ENCODE results near the gene GOLGB1.
"Not testable (repeated sequence)": the region's sequence is repeated elsewhere in the genome, so short reads cannot be mapped to it uniquely, and the experiment has no call there.

GOLGB1 gene

GRCh38 chr3:121749276-121750086, at the start of gene GOLGB1:
GOLGB1 (minus strand) TSS chr3:121749741; CDS start chr3:121730971, 18,770 bp downstream.
- no peak for TF ChIP-seq ZNF274 (IDR thresholded peaks at IDR 0.05; ENCODE audit: low read depth, low read length)
- peak within 1 kb of the TSS; percentile 99 for H3K4me3 ChIP-seq (ENCODE audit: low read length)

GRCh38 chr3:121796970-121797369, 47.4 kb upstream of the GOLGB1 start:
- no peak overlapping the region for H3K4me3 ChIP-seq (ENCODE audit: low read length)
- TF ChIP-seq ZNF274 (IDR thresholded peaks at IDR 0.05; ENCODE audit: low read depth, low read length): no peak

- no peak for TF ChIP-seq ZNF274 (IDR thresholded peaks at IDR 0.05; ENCODE audit: low read depth, low read length)
- H3K4me3 ChIP-seq (ENCODE audit: low read length): no peak overlapping the region
Measured at GRCh38 chr3:121794264-121794983, 44.9 kb upstream of the GOLGB1 start.

- no peak overlapping the region for H3K4me3 ChIP-seq (ENCODE audit: low read length)
- no peak for TF ChIP-seq ZNF274 (IDR thresholded peaks at IDR 0.05; ENCODE audit: low read depth, low read length)
Measured at GRCh38 chr3:121793078-121793477, 43.5 kb upstream of the GOLGB1 start.

- no peak for TF ChIP-seq ZNF274 (IDR thresholded peaks at IDR 0.05; ENCODE audit: low read depth, low read length)
- H3K4me3 ChIP-seq (ENCODE audit: low read length): no peak overlapping the region
Measured at GRCh38 chr3:121786485-121786884, 36.9 kb upstream of the GOLGB1 start.

GRCh38 chr3:121782784-121783183, 33.2 kb upstream of the GOLGB1 start:
- not testable (repeated sequence) for H3K4me3 ChIP-seq (ENCODE audit: low read length)

GRCh38 chr3:121781611-121782010, 32.1 kb upstream of the GOLGB1 start:
- no peak overlapping the region for H3K4me3 ChIP-seq (ENCODE audit: low read length)
- no peak for TF ChIP-seq ZNF274 (IDR thresholded peaks at IDR 0.05; ENCODE audit: low read depth, low read length)

- not testable (repeated sequence) for H3K4me3 ChIP-seq (ENCODE audit: low read length)
Measured at GRCh38 chr3:121775095-121775494, 25.6 kb upstream of the GOLGB1 start.

- no peak overlapping the region for H3K4me3 ChIP-seq (ENCODE audit: low read length)
- no peak for TF ChIP-seq ZNF274 (IDR thresholded peaks at IDR 0.05; ENCODE audit: low read depth, low read length)
Measured at GRCh38 chr3:121769246-121769645, 19.7 kb upstream of the GOLGB1 start.

GRCh38 chr3:121768452-121768851, 18.9 kb upstream of the GOLGB1 start:
- H3K4me3 ChIP-seq (ENCODE audit: low read length): no peak overlapping the region
- TF ChIP-seq ZNF274 (IDR thresholded peaks at IDR 0.05; ENCODE audit: low read depth, low read length): no peak

- no peak for TF ChIP-seq ZNF274 (IDR thresholded peaks at IDR 0.05; ENCODE audit: low read depth, low read length)
- H3K4me3 ChIP-seq (ENCODE audit: low read length): no peak overlapping the region
Measured at GRCh38 chr3:121759541-121760202, 10.1 kb upstream of the GOLGB1 start.

- no peak overlapping the region for H3K4me3 ChIP-seq (ENCODE audit: low read length)
- no peak for TF ChIP-seq ZNF274 (IDR thresholded peaks at IDR 0.05; ENCODE audit: low read depth, low read length)
Measured at GRCh38 chr3:121758727-121759450, 9.3 kb upstream of the GOLGB1 start.

GRCh38 chr3:121757812-121758545, 8.4 kb upstream of the GOLGB1 start:
- H3K4me3 ChIP-seq (ENCODE audit: low read length): no peak overlapping the region
- no peak for TF ChIP-seq ZNF274 (IDR thresholded peaks at IDR 0.05; ENCODE audit: low read depth, low read length)
